Measurements from ENCODE around the gene RBM33. TPM values are rescaled to one million over a fixed set of nuclear protein-coding genes. Genes with fewer than 3 reads are reported as not detected.

Gene RBM33
- total and polyA plus RNA-seq, 2 of the 8 experiments (the other 6 are each of a cell fraction or from before 2014, with no cell fraction given): 16.5 to 64.6 TPM

GRCh38 chr7:155788616-155789000 lies 144.1 kb downstream of the RBM33 start:
- H3K4ac ChIP-seq (replicated peaks; ENCODE audit: insufficient read length, low read depth, low read length): no peak overlapping the region
- H4K5ac ChIP-seq (ENCODE audit: insufficient read length, low read depth, low read length): no peak overlapping the region
- no peak overlapping the region for H3K18ac ChIP-seq (ENCODE audit: extremely low read depth, low read length)
- H2BK5ac ChIP-seq (ENCODE audit: low read depth, low read length): no peak overlapping the region
- no peak overlapping the region; the same call in 1 of the 2 replicates for H2AFZ ChIP-seq (ENCODE audit: low read length)
- H3K27ac ChIP-seq (ENCODE audit: low read depth, low read length): no peak overlapping the region
- DNase-seq (ENCODE audit: low read depth in 1 of 2, low spot score in 2 of 2) (no peak), FAIRE-seq (no peak)
- no peaks in the 10 kb centered on the region for H3K36me3 ChIP-seq (ENCODE audit: control insufficient read depth in 2 of 4, insufficient read depth in 4 of 4, low read length in 3 of 4)
- H2BK12ac ChIP-seq (ENCODE audit: low read depth, low read length): no peak overlapping the region
- H3K9me3 ChIP-seq (ENCODE audit: insufficient read depth in 2 of 2, low read depth in 1 of 2, low read length in 1 of 2): peaks cover 5 to 7% of the 10 kb centered on the region in 2 experiments; a peak in 1 of 4 replicates
- peaks cover 0 to 17% (median 9%) of the 10 kb centered on the region in 4 experiments; a peak in 5 of 7 replicates for H3K27me3 ChIP-seq (replicated peaks in 1 of 4; ENCODE audit: control insufficient read depth in 3 of 4, extremely low read depth in 1 of 4, insufficient read depth in 3 of 4, low read length in 3 of 4)
- no peak overlapping the region for H3K4me2 ChIP-seq (ENCODE audit: insufficient read depth in 1 of 2, low read depth in 2 of 2, low read length in 2 of 2)
- no peak overlapping the region for H3K9ac ChIP-seq (replicated peaks in 1 of 4; ENCODE audit: extremely low read depth in 1 of 4, low read depth in 3 of 4, low read length in 3 of 4)
- H3K79me2 ChIP-seq (ENCODE audit: control insufficient read depth in 1 of 2, insufficient read depth in 2 of 2, low read length in 2 of 2): no peaks in the 10 kb centered on the region
- H2BK120ac ChIP-seq (replicated peaks; ENCODE audit: low read depth, low read length): no peak overlapping the region
- H4K20me1 ChIP-seq (replicated peaks in 1 of 2; ENCODE audit: control insufficient read depth in 1 of 2, insufficient read depth in 2 of 2, low read length in 2 of 2): peaks cover 0 to 10% of the 10 kb centered on the region in 2 experiments
- WGBS, 2 experiments (ENCODE audit: extremely low coverage in 1 of 2, insufficient coverage in 1 of 2, insufficient read length in 1 of 2, insufficient replicate concordance in 2 of 2, low coverage in 1 of 2, low lambda C conversion rate in 2 of 2, missing lambda C conversion rate in 1 of 2): 92% methylated on average over 6 of the region's 22 CpGs; no CpG with 5 or more reads in 1 of the 2 experiments
- no peak overlapping the region for H3K4me3 ChIP-seq (ENCODE audit: extremely low read depth in 1 of 4, insufficient read depth in 2 of 4, low read depth in 3 of 4, low read length in 4 of 4)
- no peak overlapping the region for H2BK15ac ChIP-seq (ENCODE audit: low read length)
- H4K91ac ChIP-seq (replicated peaks; ENCODE audit: insufficient read length, low read length): no peak overlapping the region
- no peak overlapping the region for H3K56ac ChIP-seq (replicated peaks; ENCODE audit: insufficient read length, low read depth, low read length)
- ChIA-PET POLR2A (ENCODE audit: partially characterized antibody) (no interaction called here), CTCF (ENCODE audit: partially characterized antibody) (interaction anchor here (0.6 to 0.7 kb wide), 2 partner anchors 319 to 408 kb away, joined by 3 to 5 read pairs; no protein-coding TSS in a partner anchor)
- no peak overlapping the region for H3K23ac ChIP-seq (ENCODE audit: insufficient read length)
- peaks cover 0 to 2% (median under 1%) of the 10 kb centered on the region in 4 experiments; a peak in 1 of 7 replicates for H3K4me1 ChIP-seq (replicated peaks in 1 of 4; ENCODE audit: control insufficient read depth in 3 of 4, insufficient read depth in 4 of 4, low read length in 3 of 4)
- H2AK5ac ChIP-seq (ENCODE audit: low read depth, low read length): no peak overlapping the region
- H3K23me2 ChIP-seq (ENCODE audit: low read depth, low read length): peaks cover 9% of the 10 kb centered on the region
- H2BK20ac ChIP-seq (ENCODE audit: low read length): no peak overlapping the region
- H3K79me1 ChIP-seq (ENCODE audit: low read depth, low read length): 0 out of 2 replicates have a peak, but pooled peaks cover 2% of the 10 kb centered on the region
- H3K14ac ChIP-seq (ENCODE audit: insufficient read length): no peak overlapping the region
- H4K8ac ChIP-seq (ENCODE audit: extremely low read depth, insufficient read depth, low read length): peak overlapping the region; percentile 75; the same call in 1 of the 2 replicates
- no peak for TF ChIP-seq KDM5A (IDR thresholded peaks at IDR 0.05; ENCODE audit: low read length)
- no peak for TF ChIP-seq ATF3 (IDR thresholded peaks at IDR 0.05; ENCODE audit: insufficient read depth, low read depth, low read length)
- TF ChIP-seq SRF (IDR thresholded peaks at IDR 0.05; ENCODE audit: low read depth, low read length): no peak
- no peak for TF ChIP-seq BCL11A (IDR thresholded peaks at IDR 0.05; ENCODE audit: low read depth in 2 of 2, low read length in 2 of 2)
- no peak for TF ChIP-seq SIN3A (conservative IDR thresholded peaks at IDR 0.05 in 1 of 2, IDR thresholded peaks at IDR 0.05 in 1 of 2; ENCODE audit: low read depth in 1 of 2, low read length in 2 of 2)
- TF ChIP-seq SIRT6 (IDR thresholded peaks at IDR 0.05; ENCODE audit: low read length): no peak
- no peak for TF ChIP-seq CTBP2 (IDR thresholded peaks at IDR 0.05; ENCODE audit: borderline replicate concordance, insufficient read depth, insufficient read length, low read length)
- TF ChIP-seq RBBP5 (IDR thresholded peaks at IDR 0.05; ENCODE audit: borderline replicate concordance, low read depth, low read length): no peak
- no peak for TF ChIP-seq ASH2L (IDR thresholded peaks at IDR 0.05; ENCODE audit: low read length)
- no peak for TF ChIP-seq SP2 (IDR thresholded peaks at IDR 0.05; ENCODE audit: low read length)
- no peak for TF ChIP-seq TEAD4 (IDR thresholded peaks at IDR 0.05; ENCODE audit: low read depth, low read length)
- TF ChIP-seq TAF1 (IDR thresholded peaks at IDR 0.05; ENCODE audit: low read depth, low read length): no peak
